Activated CD4-positive, alpha-beta T cell treated with anti-CD3 and anti-CD28 coated beads, Interleukin-2, Interleukin-6, amounts not matched to agents 100 ng/mL and 50 ng/mL, durations not matched to agents 16 hours and 8 hours (primary cell): Measurements from ENCODE around the gene CASP2.

Experiments used
- DNase-seq: peaks from one replicate; pipeline ENCODE4 v3.0.0-alpha.2; 2020

CASP2 gene

GRCh38 chr7:143341842-143342241, 53.7 kb downstream of the CASP2 start:
- no peak for DNase-seq

GRCh38 chr7:143343596-143343995, 55.4 kb downstream of the CASP2 start:
- no peak for DNase-seq

GRCh38 chr7:143345428-143345900, 57.3 kb downstream of the CASP2 start:
- peak; percentile 70 for DNase-seq

- DNase-seq, result no peak
These were observed 57.9 kb downstream of the CASP2 start for GRCh38 chr7:143346018-143346417.

- DNase-seq, result no peak
These were observed 59.8 kb downstream of the CASP2 start for GRCh38 chr7:143347950-143348349.

- no peak for DNase-seq
These were observed 62.9 kb downstream of the CASP2 start for GRCh38 chr7:143351060-143351459.

- DNase-seq, result no peak
These were observed 63.4 kb downstream of the CASP2 start for GRCh38 chr7:143351574-143351973.

- no peak for DNase-seq
These were observed 64.4 kb downstream of the CASP2 start for GRCh38 chr7:143352531-143353002.

GRCh38 chr7:143354376-143354775, 66.2 kb downstream of the CASP2 start:
- DNase-seq, result no peak

- DNase-seq, result no peak
These were observed 66.8 kb downstream of the CASP2 start for GRCh38 chr7:143354965-143355364.

GRCh38 chr7:143355450-143356385, 67.6 kb downstream of the CASP2 start:
- no peak for DNase-seq

GRCh38 chr7:143356414-143357050, 68.4 kb downstream of the CASP2 start:
- no peak for DNase-seq
